RPMI8226 (cell line): ENCODE results near the gene TMEM59.

Experiments used
- DNase-seq: peaks from one replicate; pipeline ENCODE4 v3.0.0-alpha.2; 2015

The TMEM59 gene

GRCh38 chr1:53979712-53980450 lies 73.1 kb downstream of the TMEM59 start:
- DNase-seq = peak; percentile 21
